ENCODE results near the gene KDM3A. TPM values are rescaled to one million over a fixed set of nuclear protein-coding genes. Genes with fewer than 3 reads are reported as not detected.

The KDM3A gene
- total RNA-seq, 4 donors from 2014 or later = 17.7 to 56.0 (median 25.7) TPM

- ATAC-seq (ENCODE audit: low FRiP score) = no peak
These were observed 84.5 kb downstream of the KDM3A start for GRCh38 chr2:86525421-86526340.

GRCh38 chr2:86533589-86533988 is 92.4 kb downstream of the KDM3A start:
- no peak for DNase-seq (ENCODE audit: low spot score)
- TF ChIP-seq CTCF (IDR thresholded peaks at IDR 0.05) = no peak
- ATAC-seq (ENCODE audit: low FRiP score) = no peak

More at GRCh38 chr2:86525421-86526340, 84.5 kb downstream of the KDM3A start:
- TF ChIP-seq CTCF (IDR thresholded peaks at IDR 0.05) = no peak
- no peak for DNase-seq (ENCODE audit: low spot score)

- no peak for DNase-seq (ENCODE audit: low spot score)
- TF ChIP-seq CTCF (IDR thresholded peaks at IDR 0.05) = no peak
- ATAC-seq (ENCODE audit: low FRiP score) = no peak
These were observed 100.2 kb downstream of the KDM3A start for GRCh38 chr2:86541334-86541733.

Small RNA genes lying within 50 kb of the gene (small RNA-seq; reads per million reads assigned to genes)
- not detected for gene RNU6-640P

Other genes with a start within 250 kb of the KDM3A start
- gene IMMT, start 245.9 kb upstream of the KDM3A start, total RNA-seq = 10 to 100 TPM; 52.2 to 64.7 (median 58.7) TPM
- gene MRPL35, start 241.9 kb upstream of the KDM3A start, total RNA-seq = 10 to 100 TPM; 19.3 to 29.8 (median 23.2) TPM
- gene REEP1, start 103.7 kb upstream of the KDM3A start, total RNA-seq = 10 to 100 TPM in 1 of 4 donors, 1 to 10 TPM in 3; 2.5 to 15.4 (median 4.3) TPM
- gene CHMP3, start 122.1 kb downstream of the KDM3A start, total RNA-seq = 100 to 1,000 TPM in 2 of 4 donors, 10 to 100 TPM in 2; 80.2 to 146 (median 111) TPM
- 10 to 100 TPM; 22.7 to 41.0 (median 28.2) TPM for gene RNF103, start 182.5 kb downstream of the KDM3A start, total RNA-seq